ENCODE measurements around the gene GGNBP2.

Gene GGNBP2

DNA sequence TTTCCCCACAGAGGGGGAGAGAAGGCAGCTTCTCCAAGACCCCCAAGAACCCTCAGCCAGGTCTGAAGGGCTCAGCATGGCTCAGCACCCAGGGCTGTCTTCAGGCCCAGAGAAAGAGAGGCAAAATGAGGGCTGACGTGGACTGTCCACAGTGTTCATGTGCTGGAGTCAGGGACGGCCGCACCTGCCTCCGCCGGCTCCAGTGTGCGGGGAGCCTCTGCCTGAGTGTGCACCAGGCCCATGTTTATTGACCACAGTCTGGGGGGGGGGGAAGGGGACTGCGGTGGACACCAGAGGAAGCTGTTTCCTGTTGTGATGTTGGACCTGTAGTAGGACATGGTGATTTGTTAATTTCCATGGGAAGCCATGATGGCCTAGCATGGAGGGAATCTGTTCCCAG, 63.6 kb downstream of the GGNBP2 start:
- H3K27ac ChIP-seq: peak overlapping the region; percentile 25
- TF ChIP-seq, protein P1, sequence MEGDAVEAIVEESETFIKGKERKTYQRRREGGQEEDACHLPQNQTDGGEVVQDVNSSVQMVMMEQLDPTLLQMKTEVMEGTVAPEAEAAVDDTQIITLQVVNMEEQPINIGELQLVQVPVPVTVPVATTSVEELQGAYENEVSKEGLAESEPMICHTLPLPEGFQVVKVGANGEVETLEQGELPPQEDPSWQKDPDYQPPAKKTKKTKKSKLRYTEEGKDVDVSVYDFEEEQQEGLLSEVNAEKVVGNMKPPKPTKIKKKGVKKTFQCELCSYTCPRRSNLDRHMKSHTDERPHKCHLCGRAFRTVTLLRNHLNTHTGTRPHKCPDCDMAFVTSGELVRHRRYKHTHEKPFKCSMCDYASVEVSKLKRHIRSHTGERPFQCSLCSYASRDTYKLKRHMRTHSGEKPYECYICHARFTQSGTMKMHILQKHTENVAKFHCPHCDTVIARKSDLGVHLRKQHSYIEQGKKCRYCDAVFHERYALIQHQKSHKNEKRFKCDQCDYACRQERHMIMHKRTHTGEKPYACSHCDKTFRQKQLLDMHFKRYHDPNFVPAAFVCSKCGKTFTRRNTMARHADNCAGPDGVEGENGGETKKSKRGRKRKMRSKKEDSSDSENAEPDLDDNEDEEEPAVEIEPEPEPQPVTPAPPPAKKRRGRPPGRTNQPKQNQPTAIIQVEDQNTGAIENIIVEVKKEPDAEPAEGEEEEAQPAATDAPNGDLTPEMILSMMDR (conservative IDR thresholded peaks at IDR 0.05): no peak

DNA sequence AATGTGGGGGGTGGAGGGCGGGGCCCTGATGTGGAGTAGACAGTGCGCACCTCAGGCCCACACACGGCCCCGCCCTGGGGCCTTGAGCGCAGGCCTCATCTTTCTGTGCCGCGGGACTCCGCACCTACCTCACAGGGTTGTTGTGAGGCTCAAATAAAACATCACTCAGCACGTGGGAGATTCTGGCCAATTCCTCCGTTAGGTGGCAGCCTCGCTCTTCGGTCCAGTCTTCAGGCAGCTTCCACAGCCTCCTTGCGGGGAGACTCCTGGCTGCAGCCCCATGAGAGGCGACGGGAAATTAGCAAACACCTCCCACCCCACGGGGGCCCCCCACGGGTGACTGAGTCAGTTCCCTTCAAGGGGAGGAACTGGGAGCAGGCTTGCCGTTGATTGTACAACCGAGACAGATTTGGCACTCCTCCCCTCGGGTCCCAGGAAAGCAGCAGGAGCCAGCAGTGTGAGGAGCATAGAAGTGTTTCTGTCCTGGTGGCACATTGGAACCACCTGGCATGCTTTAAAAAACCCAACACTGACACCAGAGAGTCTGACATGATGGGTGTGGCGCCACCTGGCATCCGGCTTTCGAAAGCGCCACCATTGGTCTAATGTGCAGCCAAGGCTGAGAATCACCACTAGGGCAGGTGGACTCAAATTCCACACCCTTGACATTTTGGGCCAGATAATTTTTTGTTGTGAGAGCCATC, 64.2 kb downstream of the GGNBP2 start:
- peak overlapping the region; percentile 25 for H3K27ac ChIP-seq

DNA sequence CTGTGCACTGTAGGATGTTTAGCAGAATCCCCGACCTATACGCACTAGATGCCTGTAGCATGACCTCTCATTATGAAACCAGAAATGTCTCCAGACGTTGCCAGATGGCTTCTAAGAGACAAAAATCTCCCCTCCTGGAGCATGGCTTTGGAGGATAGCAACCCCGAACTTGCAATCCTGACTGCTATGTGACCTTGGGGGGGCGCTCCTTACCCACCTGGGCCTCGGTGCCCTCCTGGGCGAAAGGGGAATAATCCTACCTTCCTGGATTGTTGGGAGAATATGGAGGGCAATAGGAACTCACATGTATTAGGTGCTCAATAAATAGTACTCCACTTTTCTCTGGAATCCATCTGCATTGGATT, 64.8 kb downstream of the GGNBP2 start:
- TF ChIP-seq, protein P1 (conservative IDR thresholded peaks at IDR 0.05): no peak
- no peak overlapping the region for H3K27ac ChIP-seq

More for the DNA sequence above, 64.2 kb downstream of the GGNBP2 start:
- TF ChIP-seq, protein P1 (conservative IDR thresholded peaks at IDR 0.05): peak; percentile 81

DNA sequence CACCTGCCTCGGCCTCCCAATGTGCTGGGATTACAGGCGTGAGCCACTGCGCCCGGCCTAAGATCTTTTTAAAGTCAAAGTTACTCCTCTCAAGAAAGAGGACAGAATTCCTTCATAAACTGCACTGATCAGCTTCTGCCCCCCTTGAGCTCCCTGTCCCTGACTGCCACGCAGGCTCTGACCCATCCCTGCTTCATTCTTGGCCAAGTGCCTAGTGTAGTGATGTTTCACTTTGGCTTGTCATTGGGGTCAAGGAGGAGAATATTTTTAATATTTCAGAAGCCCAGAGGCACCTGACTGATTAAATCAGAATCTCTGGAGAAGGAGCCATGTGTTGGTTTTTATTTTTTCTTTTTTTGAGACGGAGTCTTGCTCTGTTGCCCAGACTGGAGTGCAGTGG, 65.8 kb downstream of the GGNBP2 start:
- H3K27ac ChIP-seq: no peak overlapping the region
- TF ChIP-seq, protein P1 (conservative IDR thresholded peaks at IDR 0.05): no peak

DNA sequence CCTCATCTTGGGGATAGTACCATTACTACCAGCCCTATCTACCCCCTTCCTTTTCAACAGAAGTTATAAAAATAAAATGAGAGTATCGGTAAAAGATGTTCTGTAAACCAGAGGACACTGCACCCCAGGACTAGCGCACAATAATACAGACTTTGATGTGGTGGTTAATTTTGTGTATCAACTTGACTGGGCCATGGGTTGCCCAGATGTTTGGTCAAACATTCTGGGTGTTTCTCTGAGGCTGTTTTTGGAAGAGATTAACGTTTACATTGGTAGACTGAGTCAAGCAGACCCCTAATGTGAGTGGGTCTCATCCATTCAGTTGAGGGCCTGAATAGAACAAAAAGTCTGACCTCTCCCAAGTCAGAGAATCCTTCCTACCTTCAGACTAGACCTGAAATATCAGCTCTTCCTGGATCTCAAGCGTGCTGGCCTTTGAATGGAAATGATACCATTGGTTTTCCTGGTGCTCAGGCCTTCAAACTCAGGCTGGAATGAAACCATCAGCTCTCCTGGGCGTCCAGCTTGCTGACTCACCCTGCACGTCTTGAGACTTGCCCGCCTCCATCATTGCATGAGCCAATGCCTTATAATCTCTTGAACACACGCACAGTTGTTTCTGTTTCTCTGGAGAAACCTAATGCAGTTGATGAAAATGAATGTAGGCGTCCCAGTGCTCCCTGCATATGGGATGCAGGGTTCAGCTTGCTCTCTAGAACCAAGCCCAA, 66.8 kb downstream of the GGNBP2 start:
- no peak overlapping the region for H3K27ac ChIP-seq

DNA sequence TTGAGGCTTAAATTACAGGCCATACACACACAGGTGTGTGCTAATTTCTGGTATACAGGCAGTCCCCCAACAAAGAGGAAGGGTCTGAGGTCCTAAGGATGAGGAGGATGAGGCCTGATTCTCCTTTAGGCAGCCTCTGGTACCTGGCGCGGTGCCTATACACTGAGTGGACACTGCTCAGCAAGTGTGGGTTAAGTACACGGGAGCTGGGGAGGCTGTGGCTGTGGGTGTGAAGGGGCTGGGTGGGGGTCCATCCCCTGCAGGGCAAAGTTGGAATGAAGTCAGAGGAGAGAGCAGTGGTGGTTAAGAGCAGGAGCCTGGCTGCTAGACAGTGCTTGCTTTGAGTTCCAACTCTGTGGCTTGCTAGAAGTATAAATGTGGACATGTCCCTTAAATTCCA, 67.6 kb downstream of the GGNBP2 start:
- TF ChIP-seq, protein P1 (conservative IDR thresholded peaks at IDR 0.05): no peak
- H3K27ac ChIP-seq: no peak overlapping the region

More for the DNA sequence above, 66.8 kb downstream of the GGNBP2 start:
- TF ChIP-seq, protein P1 (conservative IDR thresholded peaks at IDR 0.05): no peak

DNA sequence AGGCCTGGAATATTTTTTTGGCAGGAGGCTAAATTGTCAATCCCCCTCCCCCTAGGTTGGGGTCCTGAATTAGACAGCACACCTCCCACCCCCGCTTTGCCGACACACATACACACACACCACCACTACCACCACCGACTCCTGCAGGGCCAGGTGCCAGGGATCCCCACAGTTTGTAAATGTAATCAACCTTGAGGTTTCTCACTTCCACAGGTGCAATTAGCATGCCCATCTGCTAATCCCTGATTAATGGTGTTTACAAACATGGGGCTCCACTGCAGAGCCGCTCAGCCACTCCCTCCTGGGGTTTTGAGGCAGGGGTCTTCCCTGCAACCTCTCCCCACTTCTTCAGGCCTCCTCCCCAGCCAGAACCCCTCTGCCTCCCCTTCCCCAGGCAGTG, 68.4 kb downstream of the GGNBP2 start:
- no peak overlapping the region for H3K27ac ChIP-seq
- TF ChIP-seq, protein P1 (conservative IDR thresholded peaks at IDR 0.05): no peak
